Measurements from ENCODE around the gene PAGR1.
"Not testable (repeated sequence)": the region's sequence is repeated elsewhere in the genome, so short reads cannot be mapped to it uniquely, and the experiment has no call there.

Gene PAGR1

DNA sequence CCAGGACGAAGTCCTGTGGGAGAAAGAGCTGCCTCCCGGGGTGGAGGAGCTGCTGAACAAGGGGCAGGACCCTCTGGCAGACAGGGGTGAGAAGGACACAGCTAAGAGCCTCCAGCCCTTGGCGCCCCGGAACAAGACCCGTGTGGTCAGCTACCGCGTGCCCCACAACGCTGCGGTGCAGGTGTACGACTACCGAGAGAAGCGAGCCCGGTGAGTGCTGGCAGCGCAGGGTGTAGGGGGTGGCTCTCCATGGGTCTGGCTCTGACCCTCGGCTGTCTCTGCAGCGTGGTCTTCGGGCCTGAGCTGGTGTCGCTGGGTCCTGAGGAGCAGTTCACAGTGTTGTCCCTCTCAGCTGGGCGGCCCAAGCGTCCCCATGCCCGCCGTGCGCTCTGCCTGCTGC, 25.7 kb downstream of the PAGR1 start:
- no peak for DNase-seq

DNA sequence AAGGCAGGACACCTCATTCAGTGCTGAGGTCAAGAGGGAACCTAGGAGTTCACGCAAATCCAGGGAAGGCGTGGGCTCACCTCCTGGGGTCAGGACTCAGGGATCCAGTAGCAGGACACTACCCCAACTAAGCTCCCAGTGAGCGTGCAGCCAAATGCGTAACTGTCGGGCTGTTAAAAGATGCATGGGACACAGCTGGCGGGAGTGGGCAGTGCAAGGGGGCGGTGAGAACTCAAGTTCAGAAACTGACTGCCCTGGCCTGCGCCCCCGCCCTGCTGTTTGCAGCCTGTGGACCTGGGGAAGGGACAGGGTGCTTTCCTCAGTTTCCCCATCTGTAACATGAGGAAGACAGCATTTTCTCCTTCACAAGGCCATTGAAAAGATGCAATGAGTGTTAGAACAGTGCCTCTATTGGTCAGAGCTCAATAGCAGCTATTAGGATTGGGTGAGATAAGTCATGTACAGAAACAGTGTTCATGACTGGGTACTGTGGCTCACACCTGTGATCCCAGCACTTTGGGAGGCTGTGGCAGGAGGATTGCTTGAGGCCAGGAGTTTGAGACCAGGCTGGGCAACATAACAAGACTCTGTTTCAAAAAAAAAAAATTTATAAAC, 26.9 kb downstream of the PAGR1 start:
- DNase-seq = no peak

DNA sequence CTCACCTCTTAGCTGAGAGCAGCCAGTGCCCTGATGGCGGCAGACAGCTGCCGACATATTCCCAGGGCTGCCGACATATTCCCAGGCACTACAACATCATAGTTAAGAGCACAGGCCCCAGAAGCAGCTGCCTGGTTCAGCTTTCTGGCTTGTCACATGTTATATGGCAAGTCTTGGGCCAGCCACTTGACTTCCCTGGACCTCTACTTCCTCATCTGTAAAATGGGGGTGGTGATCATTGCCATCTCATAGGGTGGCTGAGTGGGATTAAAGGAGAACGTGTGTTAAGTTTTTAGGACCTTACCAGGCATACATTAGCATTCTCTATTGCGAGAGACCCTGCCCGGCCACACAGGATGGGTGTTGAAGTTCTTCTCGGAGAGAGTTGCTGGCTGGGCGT, 28.0 kb downstream of the PAGR1 start:
- DNase-seq = no peak

DNA sequence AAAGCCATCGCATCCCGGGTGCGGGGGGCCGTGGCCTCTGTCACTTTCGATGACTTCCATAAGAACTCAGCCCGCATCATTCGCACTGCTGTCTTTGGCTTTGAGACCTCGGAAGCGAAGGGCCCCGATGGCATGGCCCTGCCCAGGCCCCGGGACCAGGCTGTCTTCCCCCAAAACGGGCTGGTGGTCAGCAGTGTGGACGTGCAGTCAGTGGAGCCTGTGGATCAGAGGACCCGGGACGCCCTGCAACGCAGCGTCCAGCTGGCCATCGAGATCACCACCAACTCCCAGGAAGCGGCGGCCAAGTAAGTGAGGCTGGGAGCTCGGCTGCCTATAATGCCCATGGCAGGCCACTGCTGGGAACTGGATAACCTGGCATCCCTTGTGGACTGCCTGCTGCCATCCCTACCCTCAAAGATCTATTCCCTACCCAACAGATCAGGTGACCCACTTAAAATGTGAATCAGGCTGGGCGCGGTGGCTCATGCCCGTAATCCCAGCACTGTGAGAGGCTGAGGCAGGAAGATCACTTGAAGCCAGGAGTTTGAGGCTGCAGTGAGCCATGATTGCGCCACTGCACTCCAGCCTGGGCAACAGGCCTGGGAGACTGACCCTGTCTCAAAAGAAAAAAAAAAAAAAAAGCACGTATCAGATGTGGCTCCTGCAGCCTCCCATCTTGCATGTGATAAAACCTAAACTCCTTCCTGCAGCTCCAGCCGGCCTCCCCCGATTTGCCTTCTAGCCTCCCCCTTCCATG, 28.8 kb downstream of the PAGR1 start:
- DNase-seq = no peak

DNA sequence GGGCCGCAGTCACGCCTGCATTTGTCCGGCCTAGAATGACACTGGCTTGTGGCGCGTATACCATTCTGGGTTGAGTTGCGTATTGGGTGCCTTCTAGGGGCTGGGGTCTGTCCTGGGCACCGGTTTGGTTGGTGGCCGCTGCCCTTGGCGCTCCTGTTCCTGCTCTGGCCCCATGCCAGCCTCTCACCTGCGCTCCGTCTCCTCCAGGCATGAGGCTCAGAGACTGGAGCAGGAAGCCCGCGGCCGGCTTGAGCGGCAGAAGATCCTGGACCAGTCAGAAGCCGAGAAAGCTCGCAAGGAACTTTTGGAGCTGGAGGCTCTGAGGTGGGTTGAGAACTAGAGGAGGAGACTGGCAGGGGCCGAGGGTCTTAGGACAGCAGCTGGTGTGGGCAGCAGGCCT, 29.7 kb downstream of the PAGR1 start:
- DNase-seq = no peak

DNA sequence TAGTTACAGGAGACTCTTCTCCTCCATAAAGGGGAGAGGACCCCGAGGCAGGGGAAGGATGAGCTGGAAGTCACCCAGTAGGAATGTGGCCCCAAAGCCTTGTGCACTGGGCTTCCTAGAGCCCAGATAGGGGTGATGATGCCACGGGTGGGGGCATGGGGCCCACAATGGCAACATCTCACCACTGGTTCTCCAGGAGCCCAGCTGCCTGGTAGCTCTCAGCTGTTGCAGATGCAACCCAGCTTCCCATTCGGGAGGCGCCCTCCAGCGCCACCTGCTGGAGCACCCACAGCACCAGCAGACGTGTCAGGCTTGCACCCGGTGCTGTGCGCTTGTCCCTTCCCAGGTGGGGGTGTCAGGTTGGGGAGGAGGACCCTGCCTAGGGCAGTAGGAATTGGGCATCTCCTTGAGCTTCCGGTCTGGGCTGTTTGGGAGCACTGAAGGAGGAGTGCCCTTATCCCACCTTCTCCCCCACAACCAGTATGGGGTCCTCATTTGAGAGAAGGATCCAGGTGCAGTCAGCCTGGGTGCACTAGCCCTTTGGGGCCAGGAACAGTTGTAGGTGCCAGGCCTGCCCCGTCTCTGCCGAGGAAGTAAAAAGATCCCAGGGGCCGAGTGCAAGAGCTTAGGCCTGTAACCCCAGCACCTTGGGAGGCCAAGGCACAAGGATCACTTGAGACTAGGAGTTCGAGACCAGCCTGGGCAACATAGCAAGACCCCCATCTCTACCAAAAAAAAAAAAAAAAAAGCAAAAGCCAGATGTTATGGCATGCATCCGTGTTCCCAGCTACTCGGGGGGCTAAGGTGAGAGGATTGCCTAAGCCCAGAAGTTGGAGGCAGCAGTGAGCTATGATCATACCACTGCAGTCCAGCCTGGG, 32.7 kb downstream of the PAGR1 start:
- DNase-seq = no peak

DNA sequence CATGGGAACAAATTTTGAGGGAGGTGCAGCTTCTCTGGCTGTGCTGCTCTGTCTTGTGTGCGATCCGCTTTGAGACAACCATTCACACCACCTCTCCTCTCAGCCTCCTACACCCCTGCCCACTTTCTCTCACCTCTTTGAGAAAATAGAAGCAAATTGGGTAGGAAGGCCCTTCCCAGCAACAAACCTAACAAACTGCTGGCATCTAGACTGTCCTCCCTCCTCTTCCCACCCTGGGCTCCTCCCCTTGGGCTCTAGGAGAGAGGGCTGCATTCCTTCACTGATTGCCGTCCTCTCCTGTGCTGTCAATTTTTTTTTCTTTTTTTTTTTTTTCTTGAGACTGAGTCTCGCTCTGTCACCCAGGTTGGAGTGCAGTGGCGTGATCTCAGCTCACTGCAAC, 33.6 kb downstream of the PAGR1 start:
- no peak for DNase-seq

DNA sequence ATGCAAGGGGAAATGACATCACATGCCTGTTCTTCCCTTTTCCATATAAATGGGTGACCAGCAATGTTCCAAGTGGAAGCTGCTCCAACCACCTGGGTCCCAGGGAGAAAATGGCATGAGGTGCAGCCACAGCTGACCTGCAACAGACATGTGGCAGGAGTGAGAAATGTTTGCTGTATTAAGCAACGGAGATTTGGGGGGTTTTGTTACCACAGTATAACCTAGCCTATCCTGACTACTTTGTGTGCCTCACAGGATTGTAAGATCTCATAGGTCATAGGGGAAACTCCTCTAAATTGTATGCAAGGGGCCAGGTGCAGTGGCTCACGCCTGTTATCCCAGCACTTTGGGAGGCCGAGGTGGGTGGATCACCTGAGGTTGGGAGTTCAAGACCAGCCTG, 35.0 kb downstream of the PAGR1 start:
- DNase-seq = no peak

DNA sequence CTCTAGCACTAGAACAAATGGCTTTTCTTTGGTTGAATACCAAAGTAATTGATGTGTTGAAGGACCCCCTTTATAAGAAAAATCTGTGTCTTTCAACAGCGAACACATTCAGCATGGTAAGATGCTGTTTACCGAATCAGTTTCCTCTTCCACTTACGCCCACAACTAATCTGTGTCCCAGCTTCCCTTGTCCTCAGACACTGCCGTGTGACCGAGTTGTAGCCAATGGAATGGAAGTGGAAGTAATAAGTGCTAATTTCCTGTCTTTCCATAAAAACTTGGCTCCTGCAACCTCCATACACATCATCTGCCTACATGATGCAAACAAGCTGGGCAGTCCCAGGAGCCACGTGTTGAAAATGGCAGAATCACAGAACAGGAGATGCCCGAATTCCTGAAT, 36.7 kb downstream of the PAGR1 start:
- DNase-seq = no peak

DNA sequence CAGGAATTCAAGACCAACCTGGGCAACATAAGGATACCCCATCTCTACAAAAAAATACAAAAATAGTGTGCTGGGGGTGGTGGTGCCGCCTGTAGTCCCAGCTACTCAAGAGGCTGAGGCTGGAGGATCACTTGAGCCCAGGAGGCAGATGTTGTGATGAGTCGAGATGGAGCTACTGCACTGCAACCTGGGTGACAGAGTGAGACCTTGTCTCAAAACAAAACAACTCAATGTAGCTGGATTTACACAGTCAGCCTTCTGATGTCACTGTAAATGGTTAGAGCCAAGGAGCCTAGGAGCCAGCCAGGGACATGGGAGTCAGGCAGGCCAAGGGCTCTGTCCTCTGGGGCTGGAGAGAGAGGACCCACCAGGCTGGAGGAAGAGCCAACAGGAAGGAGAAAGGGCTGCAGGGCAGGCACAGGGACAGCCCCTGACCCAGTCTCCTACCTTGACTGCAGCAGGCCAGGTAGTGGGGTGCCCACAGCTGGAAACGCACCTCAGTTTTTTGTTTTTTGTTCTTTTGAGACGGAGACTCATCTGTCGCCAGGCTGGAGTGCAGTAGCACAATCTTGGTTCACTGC, 38.7 kb downstream of the PAGR1 start:
- DNase-seq = no peak

DNA sequence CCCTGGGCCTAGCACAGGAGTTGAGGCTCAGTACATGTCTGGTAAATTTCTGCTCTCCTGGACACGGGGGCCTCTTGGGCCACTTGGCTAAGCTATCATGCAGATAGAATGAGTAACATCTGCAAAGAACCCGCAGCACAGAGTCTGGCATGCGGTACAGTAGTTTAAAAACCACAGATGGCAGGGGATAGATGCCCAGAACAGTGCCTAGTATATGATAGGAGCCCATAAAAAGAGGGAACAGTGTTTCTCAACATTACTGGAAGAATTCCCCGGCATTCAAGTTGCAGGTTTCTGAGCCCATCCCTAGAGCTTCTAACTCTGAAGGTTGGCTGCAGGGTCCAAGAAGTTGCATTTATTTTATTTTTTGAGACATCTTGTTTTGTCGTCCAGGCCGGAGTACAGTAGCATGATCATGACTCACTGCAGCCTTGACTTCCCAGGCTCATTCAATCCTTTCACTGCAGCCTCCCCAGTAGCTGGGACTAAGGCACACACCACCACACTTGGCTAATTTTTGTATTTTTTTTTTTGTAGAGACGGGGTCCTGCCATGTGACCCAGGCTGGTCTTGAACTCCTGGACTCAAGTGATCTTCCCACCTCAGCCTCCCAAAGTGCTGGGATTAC, 41.3 kb downstream of the PAGR1 start:
- DNase-seq = no peak

DNA sequence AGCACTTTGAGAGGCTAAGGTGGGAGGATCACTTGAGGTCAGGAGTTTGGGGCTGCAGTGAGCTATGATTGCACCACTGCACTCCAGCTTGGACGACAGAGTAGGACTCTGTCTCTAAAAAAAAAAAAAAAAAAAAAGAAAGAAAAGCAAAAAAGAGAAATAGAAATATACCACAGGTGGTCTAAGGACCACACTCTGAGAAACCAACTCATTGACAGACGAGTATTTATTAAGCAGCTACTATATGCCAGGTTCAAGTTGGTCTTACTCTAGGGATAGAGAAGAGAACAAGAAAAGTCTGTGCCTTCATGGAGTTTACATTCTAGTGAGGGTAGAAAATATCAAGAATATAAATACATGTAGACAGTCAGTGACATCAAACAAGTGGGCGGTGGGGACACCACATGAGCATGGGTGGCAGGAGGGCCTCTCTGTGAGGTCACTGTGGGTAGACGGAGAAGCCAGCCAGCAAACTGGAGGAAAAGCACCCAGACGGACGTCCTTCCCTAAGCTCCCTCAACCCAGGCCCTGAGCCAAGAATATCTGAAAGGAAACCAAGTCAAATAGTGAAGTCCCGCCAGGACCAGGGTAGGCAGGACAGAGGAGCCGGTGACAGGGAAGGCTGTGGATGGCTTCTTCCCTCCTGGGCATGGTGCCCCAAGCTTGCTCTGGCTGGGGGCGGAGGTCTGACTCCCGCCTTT, 42.3 kb downstream of the PAGR1 start:
- DNase-seq = no peak

DNA sequence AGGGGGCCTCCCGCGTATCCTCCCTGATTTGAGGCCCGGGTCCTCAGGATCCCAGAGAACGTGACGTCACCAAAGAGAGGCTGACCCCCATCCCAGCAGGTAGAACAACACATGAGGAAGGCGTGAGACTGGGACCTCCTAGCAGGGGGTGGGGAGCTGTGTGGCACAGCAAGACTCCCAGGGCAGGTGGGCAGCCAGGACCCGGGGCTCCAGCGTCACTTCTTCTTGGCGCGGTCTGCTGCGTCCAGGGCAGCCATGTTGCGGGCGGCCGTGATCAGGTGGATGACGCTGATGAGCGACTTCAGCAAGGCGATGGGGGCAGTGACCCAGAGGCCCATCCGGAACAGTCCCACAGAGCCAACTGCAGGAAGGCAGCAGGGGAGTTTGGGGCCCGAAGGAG, 43.0 kb downstream of the PAGR1 start:
- DNase-seq = no peak

DNA sequence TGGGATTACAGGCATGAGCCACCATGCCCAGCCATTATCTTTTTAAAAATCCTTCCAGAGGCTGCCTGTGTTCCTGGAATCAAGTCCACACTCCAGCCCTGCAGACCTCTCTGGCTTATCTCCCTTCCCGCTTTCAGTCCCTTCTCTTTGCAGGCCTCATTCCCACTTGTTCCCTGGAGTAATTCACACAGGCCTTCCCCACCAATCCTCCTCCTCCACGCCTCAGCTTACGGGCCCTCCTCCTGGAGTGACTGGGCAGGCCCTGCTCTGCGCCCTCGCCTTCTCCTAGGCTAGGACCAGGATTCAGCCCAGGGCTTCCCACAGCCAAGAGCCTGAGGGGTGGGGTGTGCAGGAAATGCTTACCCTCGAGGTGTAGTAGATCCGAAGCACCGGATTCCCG, 44.3 kb downstream of the PAGR1 start:
- DNase-seq = no peak

DNA sequence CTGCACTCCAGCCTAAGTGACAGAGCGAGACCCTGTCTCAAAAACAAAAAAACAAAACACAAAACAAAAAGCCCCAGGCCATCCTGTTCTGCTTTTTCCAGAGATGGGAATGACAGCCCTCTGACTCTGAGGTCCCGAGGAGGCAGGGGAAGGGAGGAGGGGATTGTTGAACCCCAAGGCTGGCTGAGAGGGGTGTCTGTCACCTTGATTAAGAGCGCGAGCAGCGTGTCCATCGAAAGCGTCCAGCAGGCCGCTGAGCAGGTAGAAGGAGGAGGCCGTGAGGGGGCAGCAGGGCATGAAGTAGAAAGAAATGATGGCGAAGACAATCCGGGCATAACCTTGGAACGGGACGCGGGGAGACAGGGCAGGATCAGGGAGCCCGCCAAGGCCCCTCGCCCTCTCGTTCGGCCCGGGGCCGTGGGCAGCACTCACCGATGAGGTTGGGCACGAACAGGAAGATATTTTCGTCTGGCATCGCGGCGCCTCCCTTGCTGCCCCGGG, 46.5 kb downstream of the PAGR1 start:
- no peak for DNase-seq

DNA sequence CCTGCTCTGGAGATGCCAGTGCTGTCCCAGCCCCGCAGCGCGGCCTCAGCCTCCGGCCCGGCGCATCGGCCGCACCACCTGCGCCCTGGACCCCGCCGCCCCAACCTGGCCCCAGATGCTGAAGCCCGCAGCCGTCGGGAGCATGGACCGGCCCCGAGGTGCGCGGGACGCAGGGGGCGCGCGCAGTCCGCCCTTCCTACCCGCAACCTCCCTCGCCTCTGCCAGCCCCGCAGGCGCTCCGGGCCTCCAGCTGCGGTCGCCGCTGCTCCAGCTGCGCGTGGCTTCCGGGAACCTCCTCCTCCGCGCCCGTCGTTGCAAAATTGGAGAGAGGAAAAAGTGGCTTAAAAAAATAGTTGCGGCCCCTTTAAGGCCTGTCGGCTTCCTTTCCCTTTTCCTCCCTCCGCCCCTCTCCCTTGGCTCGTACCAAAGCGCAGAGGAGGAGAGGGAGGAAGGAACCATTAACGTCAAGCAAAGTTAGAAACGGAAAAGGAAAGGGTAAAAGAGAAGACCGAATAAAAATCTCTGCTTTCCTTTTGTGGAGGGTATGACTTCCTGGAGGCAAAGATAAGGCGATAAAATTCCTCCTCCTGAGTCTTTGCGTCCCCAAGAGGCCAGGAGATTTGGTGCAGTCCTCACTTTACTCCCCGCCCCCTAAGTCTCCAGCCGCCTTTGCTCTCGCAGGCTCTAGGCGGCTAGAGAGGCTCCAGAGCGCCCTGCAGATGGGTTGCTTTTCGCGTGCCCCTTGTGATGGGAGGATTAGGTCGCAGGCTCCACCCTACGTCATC, 47.1 kb downstream of the PAGR1 start, which contains the start of gene CDIPT:
TSS of gene CDIPT (minus strand) at position 343 of the 785 bp plus-strand sequence. CDS start 369 bp downstream, outside the sequence.
- peak; percentile 97 for DNase-seq

DNA sequence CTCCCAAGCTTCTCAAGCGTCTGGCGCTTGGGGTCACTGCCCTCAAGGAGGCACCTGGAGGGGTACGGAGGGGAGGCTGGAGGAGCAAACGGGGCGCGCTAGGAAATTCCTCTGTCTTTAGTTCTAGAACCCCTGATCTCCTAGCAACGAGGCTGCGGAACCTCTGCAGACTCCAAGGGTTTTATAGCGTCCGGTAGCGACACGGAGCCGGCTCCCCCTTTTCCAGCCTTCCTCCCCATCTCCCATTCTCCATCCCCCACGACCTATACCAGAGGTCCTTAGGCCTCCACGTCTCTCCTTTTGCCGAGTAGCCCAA, 47.7 kb downstream of the PAGR1 start:
- DNase-seq = no peak

DNA sequence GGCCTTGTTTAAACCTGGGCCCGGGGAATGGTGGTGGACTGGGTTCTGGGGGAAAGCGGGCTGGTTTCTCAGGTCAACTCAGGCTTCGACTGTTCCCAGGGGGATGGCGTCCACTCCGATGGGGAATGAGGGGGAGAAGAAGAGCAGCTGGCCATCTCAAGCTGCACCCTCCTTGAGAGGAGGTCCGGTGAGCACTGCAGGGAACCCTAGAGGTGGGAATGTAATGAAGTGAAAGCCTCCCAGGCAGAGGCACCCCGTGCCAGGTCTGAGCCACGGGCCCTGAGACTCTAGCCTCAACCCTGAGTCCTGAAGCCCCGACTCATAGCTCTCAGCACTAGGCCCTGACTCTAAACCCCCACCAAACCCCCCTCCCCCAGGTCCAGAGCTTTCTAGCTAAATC, 48.3 kb downstream of the PAGR1 start:
- no peak for DNase-seq

DNA sequence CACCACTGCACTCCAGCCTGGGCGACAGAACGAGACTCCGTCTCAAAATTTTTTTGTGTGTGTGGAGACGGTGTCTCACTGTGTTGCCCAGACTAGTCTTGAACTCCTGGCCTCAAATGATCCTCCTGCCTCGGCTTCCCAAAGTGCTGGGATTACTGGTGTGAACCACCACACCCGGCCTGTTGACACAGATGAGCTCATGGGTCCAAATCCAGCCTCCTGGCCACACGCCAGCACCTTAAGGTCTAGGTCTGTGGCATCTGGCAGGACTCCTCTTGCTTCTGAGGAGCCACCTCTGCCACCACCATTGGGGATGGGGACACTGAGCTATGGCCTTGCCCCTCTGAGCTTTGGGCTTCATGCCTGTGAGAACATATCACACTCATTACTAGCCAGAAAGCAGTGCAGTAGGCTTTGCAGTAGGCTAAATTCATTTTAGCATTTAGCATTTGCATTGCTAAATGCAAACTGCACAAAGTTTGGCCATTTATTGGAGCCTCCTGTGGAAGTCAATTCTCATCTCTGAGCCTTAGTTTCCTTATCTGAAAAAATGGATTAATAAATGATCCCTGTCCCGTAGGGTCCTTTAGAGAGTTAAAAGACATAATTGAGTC, 52.6 kb downstream of the PAGR1 start:
- DNase-seq = no peak

DNA sequence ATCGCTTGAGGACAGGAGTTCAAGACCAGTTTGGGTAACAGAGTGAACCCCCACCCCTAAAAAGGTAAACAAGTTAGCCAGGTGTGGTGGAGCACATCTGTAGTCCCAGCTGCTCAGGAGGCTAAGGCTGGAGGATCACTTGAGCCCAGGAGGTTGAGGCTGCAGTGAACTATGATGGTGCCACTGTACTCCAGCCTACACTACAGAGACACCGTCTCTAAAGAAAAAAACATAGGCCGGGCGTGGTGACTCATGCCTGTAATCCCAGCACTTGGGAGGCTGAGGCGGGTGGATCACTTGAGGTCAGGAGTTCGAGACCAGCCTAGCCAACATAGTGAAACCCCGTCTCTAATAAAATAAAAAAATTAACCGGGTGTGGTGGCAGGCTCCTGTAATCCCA, 53.1 kb downstream of the PAGR1 start:
- not testable (repeated sequence) for DNase-seq
